Stomach (tissue), 4 donors: ENCODE results near the gene CLASP2.

ENCODE experiments used
- CTCF ChIP-seq, 7 experiments: fragments of 450-650 bp in 4 of 7; fragments of 200-600 bp in 3 of 7; sonication (generic) in 3 of 7; IDR thresholded peaks; one replicate each; pipeline ENCODE4 v1.5.1; 2016 to 2019; ENCODE audit warnings: antibody characterized with exemption in 7 of 7, control low read depth in 2 of 7, mild to moderate bottlenecking in 1 of 7
- POLR2AphosphoS5 ChIP-seq, 3 donors: sonication (generic); formaldehyde crosslinking; IDR thresholded peaks; one replicate each; pipeline ENCODE4 v1.6.1; 2016; ENCODE audit warnings: antibody characterized with exemption in 3 of 3

GRCh38 chr3:33722626-33723370 lies 4.7 kb upstream of the CLASP2 start:
- TF ChIP-seq CTCF (IDR thresholded peaks at IDR 0.05) (no peak), POLR2AphosphoS5 (IDR thresholded peaks at IDR 0.05) (no peak)
